ENCODE data around the gene ME2.
"Not testable (repeated sequence)": the region's sequence is repeated elsewhere in the genome, so short reads cannot be mapped to it uniquely, and the experiment has no call there.

Gene ME2

GRCh38 chr18:50879302-50880118 lies 592 bp downstream of the ME2 start:
- WGBS, 2 experiments: 1% methylated on average over 61 of the region's 61 CpGs
- Histone ChIP-seq H3K9me3 (ENCODE audit: control insufficient read depth, low read length) (no peaks in the 10 kb centered on the region), H3K4me1 (ENCODE audit: control insufficient read depth, insufficient read depth, low read length) (peaks cover 14% of the 10 kb centered on the region), H3K36me3 (ENCODE audit: control insufficient read depth, insufficient read depth, low read length) (no peaks in the 10 kb centered on the region), H3K27me3 (ENCODE audit: control insufficient read depth, insufficient read depth, low read length, poor library complexity, severe bottlenecking) (no peaks in the 10 kb centered on the region), H3K27ac (ENCODE audit: insufficient read depth, low read depth, low read length, poor library complexity, severe bottlenecking) (peak overlapping the region; percentile 3), H3K4me3 (ENCODE audit: insufficient read depth, low read depth, low read length) (peak overlapping the region; percentile 77)

DNA sequence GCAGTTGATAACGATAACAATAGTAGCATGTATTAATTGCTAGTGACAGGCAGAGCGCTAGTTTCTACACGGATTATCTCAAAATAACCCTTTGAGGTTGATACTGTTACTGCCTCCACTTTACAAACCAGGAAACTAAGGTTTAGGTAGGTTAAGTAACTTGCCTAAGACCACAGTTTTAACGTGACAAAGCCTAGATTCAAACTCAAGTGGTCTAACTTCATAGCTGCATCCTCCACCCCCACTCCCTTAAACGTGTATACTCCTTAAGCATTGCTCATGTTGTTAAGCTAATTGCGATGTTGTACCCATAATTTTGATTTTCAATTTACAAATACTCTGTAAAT lies 1.2 kb downstream of the ME2 start:
- Histone ChIP-seq H3K27me3 (ENCODE audit: control insufficient read depth, insufficient read depth, low read length, poor library complexity, severe bottlenecking) (no peaks in the 10 kb centered on the region), H3K9me3 (ENCODE audit: control insufficient read depth, low read length) (no peaks in the 10 kb centered on the region), H3K4me3 (ENCODE audit: insufficient read depth, low read depth, low read length) (peak overlapping the region; percentile 77), H3K27ac (ENCODE audit: insufficient read depth, low read depth, low read length, poor library complexity, severe bottlenecking) (no peak overlapping the region), H3K36me3 (ENCODE audit: control insufficient read depth, insufficient read depth, low read length) (no peaks in the 10 kb centered on the region), H3K4me1 (ENCODE audit: control insufficient read depth, insufficient read depth, low read length) (peaks cover 13% of the 10 kb centered on the region)
- WGBS, 2 experiments: 14 to 17% methylated on average over 5 to 6 of the region's 6 CpGs

- H3K27me3 ChIP-seq (ENCODE audit: control insufficient read depth, insufficient read depth, low read length, poor library complexity, severe bottlenecking); H3K4me3 ChIP-seq (ENCODE audit: insufficient read depth, low read depth, low read length); H3K4me1 ChIP-seq (ENCODE audit: control insufficient read depth, insufficient read depth, low read length); H3K36me3 ChIP-seq (ENCODE audit: control insufficient read depth, insufficient read depth, low read length); H3K27ac ChIP-seq (ENCODE audit: insufficient read depth, low read depth, low read length, poor library complexity, severe bottlenecking); H3K9me3 ChIP-seq (ENCODE audit: control insufficient read depth, low read length): not testable (repeated sequence)
- 89 to 90% methylated on average over 8 to 9 of the region's 9 CpGs for WGBS, 2 experiments
These were observed 2.0 kb downstream of the ME2 start for GRCh38 chr18:50880944-50881343.

- no peaks in the 10 kb centered on the region for H3K4me1 ChIP-seq (ENCODE audit: control insufficient read depth, insufficient read depth, low read length)
- peaks cover 4% of the 10 kb centered on the region for H3K36me3 ChIP-seq (ENCODE audit: control insufficient read depth, insufficient read depth, low read length)
- 95 to 96% methylated on average over 6 to 7 of the region's 7 CpGs for WGBS, 2 experiments
- no peak overlapping the region for H3K27ac ChIP-seq (ENCODE audit: insufficient read depth, low read depth, low read length, poor library complexity, severe bottlenecking)
- no peaks in the 10 kb centered on the region for H3K9me3 ChIP-seq (ENCODE audit: control insufficient read depth, low read length)
- H3K27me3 ChIP-seq (ENCODE audit: control insufficient read depth, insufficient read depth, low read length, poor library complexity, severe bottlenecking): no peaks in the 10 kb centered on the region
- no peak overlapping the region for H3K4me3 ChIP-seq (ENCODE audit: insufficient read depth, low read depth, low read length)
These were observed 8.0 kb downstream of the ME2 start for GRCh38 chr18:50886929-50887328.

DNA sequence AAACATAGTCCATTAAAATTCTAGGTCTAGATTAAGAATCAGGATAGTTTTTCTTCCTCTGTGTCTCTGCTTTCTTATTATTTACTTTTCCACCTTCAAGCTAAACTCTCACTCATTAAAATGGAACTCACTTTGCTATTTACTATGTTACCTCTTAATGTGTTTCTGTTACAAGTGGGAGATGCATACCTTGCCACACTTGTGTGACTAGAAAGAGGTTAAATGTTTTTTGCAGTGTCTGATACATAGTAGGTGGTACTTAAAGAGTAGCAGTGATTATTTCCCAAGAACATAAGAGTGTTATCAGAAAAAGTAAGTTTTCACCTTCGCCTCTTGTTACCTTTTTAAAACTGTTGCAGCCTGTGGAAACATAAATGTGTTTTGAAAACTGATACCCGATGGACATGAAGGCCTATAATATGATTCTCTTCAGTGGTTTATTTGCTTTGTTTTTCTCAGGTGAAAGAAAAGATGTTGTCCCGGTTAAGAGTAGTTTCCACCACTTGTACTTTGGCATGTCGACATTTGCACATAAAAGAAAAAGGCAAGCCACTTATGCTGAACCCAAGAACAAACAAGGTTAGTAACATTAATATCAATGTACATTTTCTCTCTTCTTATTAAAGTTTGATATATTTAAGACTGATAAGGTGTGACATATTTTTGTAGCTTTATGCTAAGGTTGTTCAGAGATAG lies 16.6 kb downstream of the ME2 start:
- Histone ChIP-seq H3K27me3 (ENCODE audit: control insufficient read depth, insufficient read depth, low read length, poor library complexity, severe bottlenecking) (no peaks in the 10 kb centered on the region), H3K4me3 (ENCODE audit: insufficient read depth, low read depth, low read length) (no peak overlapping the region), H3K9me3 (ENCODE audit: control insufficient read depth, low read length) (no peaks in the 10 kb centered on the region), H3K4me1 (ENCODE audit: control insufficient read depth, insufficient read depth, low read length) (no peaks in the 10 kb centered on the region), H3K36me3 (ENCODE audit: control insufficient read depth, insufficient read depth, low read length) (peaks cover 26% of the 10 kb centered on the region), H3K27ac (ENCODE audit: insufficient read depth, low read depth, low read length, poor library complexity, severe bottlenecking) (no peak overlapping the region)
- WGBS, 2 experiments: 89 to 94% methylated on average over 4 of the region's 4 CpGs

GRCh38 chr18:50896093-50896492 lies 17.2 kb downstream of the ME2 start:
- H3K27me3 ChIP-seq (ENCODE audit: control insufficient read depth, insufficient read depth, low read length, poor library complexity, severe bottlenecking): no peaks in the 10 kb centered on the region
- no peaks in the 10 kb centered on the region for H3K9me3 ChIP-seq (ENCODE audit: control insufficient read depth, low read length)
- peaks cover 26% of the 10 kb centered on the region for H3K36me3 ChIP-seq (ENCODE audit: control insufficient read depth, insufficient read depth, low read length)
- WGBS, 2 experiments: 92 to 100% methylated on average over 1 of the region's 1 CpG
- no peaks in the 10 kb centered on the region for H3K4me1 ChIP-seq (ENCODE audit: control insufficient read depth, insufficient read depth, low read length)
- no peak overlapping the region for H3K27ac ChIP-seq (ENCODE audit: insufficient read depth, low read depth, low read length, poor library complexity, severe bottlenecking)
- no peak overlapping the region for H3K4me3 ChIP-seq (ENCODE audit: insufficient read depth, low read depth, low read length)

- H3K4me3 ChIP-seq (ENCODE audit: insufficient read depth, low read depth, low read length): no peak overlapping the region
These were observed 20.0 kb downstream of the ME2 start for GRCh38 chr18:50898919-50899318.

GRCh38 chr18:50902797-50903196 lies 23.9 kb downstream of the ME2 start:
- H3K27ac ChIP-seq (ENCODE audit: insufficient read depth, low read depth, low read length, poor library complexity, severe bottlenecking): no peak overlapping the region
- H3K27me3 ChIP-seq (ENCODE audit: control insufficient read depth, insufficient read depth, low read length, poor library complexity, severe bottlenecking): no peaks in the 10 kb centered on the region
- no peak overlapping the region for H3K4me3 ChIP-seq (ENCODE audit: insufficient read depth, low read depth, low read length)
- peaks cover 3% of the 10 kb centered on the region for H3K9me3 ChIP-seq (ENCODE audit: control insufficient read depth, low read length)
- WGBS, 2 experiments: 82 to 96% methylated on average over 1 of the region's 1 CpG
- no peaks in the 10 kb centered on the region for H3K4me1 ChIP-seq (ENCODE audit: control insufficient read depth, insufficient read depth, low read length)
- H3K36me3 ChIP-seq (ENCODE audit: control insufficient read depth, insufficient read depth, low read length): peaks cover 39% of the 10 kb centered on the region

More at GRCh38 chr18:50898919-50899318, 20.0 kb downstream of the ME2 start:
- Histone ChIP-seq H3K9me3 (ENCODE audit: control insufficient read depth, low read length) (no peaks in the 10 kb centered on the region), H3K27me3 (ENCODE audit: control insufficient read depth, insufficient read depth, low read length, poor library complexity, severe bottlenecking) (no peaks in the 10 kb centered on the region), H3K36me3 (ENCODE audit: control insufficient read depth, insufficient read depth, low read length) (peaks cover 26% of the 10 kb centered on the region), H3K4me1 (ENCODE audit: control insufficient read depth, insufficient read depth, low read length) (no peaks in the 10 kb centered on the region), H3K27ac (ENCODE audit: insufficient read depth, low read depth, low read length, poor library complexity, severe bottlenecking) (no peak overlapping the region)
- WGBS, 2 experiments: 97 to 100% methylated on average over 2 of the region's 2 CpGs

DNA sequence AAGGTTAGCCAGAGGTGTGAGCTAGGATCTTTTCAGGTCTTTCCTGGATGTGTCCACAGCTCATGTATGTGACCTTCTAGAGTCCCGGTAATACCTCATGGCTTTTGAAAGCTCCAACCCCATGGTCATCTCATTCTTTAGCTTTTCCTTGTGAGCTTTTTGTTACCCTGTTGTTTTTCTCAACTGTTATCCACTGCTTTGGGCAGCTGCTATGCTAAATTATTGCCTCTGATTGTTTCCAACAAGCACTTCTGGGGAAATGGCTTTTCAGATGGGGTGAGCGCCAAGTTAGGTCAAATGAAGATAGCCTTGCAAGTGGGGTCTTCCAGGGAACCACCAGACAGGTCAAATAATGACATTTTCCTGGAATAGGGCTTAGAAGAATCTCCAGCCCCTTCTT lies 27.9 kb downstream of the ME2 start:
- Histone ChIP-seq H3K36me3 (ENCODE audit: control insufficient read depth, insufficient read depth, low read length) (peaks cover 26% of the 10 kb centered on the region), H3K4me3 (ENCODE audit: insufficient read depth, low read depth, low read length) (no peak overlapping the region), H3K9me3 (ENCODE audit: control insufficient read depth, low read length) (peaks cover 3% of the 10 kb centered on the region), H3K4me1 (ENCODE audit: control insufficient read depth, insufficient read depth, low read length) (no peaks in the 10 kb centered on the region), H3K27ac (ENCODE audit: insufficient read depth, low read depth, low read length, poor library complexity, severe bottlenecking) (no peak overlapping the region), H3K27me3 (ENCODE audit: control insufficient read depth, insufficient read depth, low read length, poor library complexity, severe bottlenecking) (no peaks in the 10 kb centered on the region)
- WGBS, 2 experiments: 90 to 96% methylated on average over 2 of the region's 2 CpGs

GRCh38 chr18:50909261-50909660 lies 30.3 kb downstream of the ME2 start:
- Histone ChIP-seq H3K4me1 (ENCODE audit: control insufficient read depth, insufficient read depth, low read length) (no peaks in the 10 kb centered on the region), H3K27ac (ENCODE audit: insufficient read depth, low read depth, low read length, poor library complexity, severe bottlenecking) (no peak overlapping the region), H3K4me3 (ENCODE audit: insufficient read depth, low read depth, low read length) (no peak overlapping the region), H3K27me3 (ENCODE audit: control insufficient read depth, insufficient read depth, low read length, poor library complexity, severe bottlenecking) (no peaks in the 10 kb centered on the region), H3K36me3 (ENCODE audit: control insufficient read depth, insufficient read depth, low read length) (peaks cover 33% of the 10 kb centered on the region), H3K9me3 (ENCODE audit: control insufficient read depth, low read length) (peaks cover 3% of the 10 kb centered on the region)
- 98% methylated on average over 1 of the region's 1 CpG for WGBS, 2 experiments

All from ectodermal cell (in vitro differentiated cells).